GM10266 (cell line): ENCODE measurements around the gene IFRD2.
A peak's percentile ranks its signal among the peaks of the same experiment; 100 is the strongest.

Source experiments
- DNase-seq: peaks from one replicate; pipeline ENCODE4 v3.0.0; 2012; ENCODE audit errors: extremely low spot score
- TF ChIP-seq, protein P1 (sequence below): IDR thresholded peaks from 2 replicates; pipeline ENCODE4 v1.5.1; 2012; ENCODE audit warnings: mild to moderate bottlenecking, low read depth; ENCODE audit not compliant: control insufficient read depth, insufficient read depth; ENCODE audit errors: missing control alignments

IFRD2 gene

GRCh38 chr3:50337175-50337861 lies 45.1 kb upstream of the IFRD2 start:
- TF ChIP-seq, protein P1, sequence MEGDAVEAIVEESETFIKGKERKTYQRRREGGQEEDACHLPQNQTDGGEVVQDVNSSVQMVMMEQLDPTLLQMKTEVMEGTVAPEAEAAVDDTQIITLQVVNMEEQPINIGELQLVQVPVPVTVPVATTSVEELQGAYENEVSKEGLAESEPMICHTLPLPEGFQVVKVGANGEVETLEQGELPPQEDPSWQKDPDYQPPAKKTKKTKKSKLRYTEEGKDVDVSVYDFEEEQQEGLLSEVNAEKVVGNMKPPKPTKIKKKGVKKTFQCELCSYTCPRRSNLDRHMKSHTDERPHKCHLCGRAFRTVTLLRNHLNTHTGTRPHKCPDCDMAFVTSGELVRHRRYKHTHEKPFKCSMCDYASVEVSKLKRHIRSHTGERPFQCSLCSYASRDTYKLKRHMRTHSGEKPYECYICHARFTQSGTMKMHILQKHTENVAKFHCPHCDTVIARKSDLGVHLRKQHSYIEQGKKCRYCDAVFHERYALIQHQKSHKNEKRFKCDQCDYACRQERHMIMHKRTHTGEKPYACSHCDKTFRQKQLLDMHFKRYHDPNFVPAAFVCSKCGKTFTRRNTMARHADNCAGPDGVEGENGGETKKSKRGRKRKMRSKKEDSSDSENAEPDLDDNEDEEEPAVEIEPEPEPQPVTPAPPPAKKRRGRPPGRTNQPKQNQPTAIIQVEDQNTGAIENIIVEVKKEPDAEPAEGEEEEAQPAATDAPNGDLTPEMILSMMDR: no peak
- DNase-seq: peak; percentile 99

- TF ChIP-seq, protein P1: no peak
- DNase-seq: peak; percentile 37
Measured at GRCh38 chr3:50336452-50337174, 44.4 kb upstream of the IFRD2 start.

- DNase-seq: no peak
- TF ChIP-seq, protein P1: no peak
Measured at GRCh38 chr3:50334339-50335075, 42.3 kb upstream of the IFRD2 start.

DNA sequence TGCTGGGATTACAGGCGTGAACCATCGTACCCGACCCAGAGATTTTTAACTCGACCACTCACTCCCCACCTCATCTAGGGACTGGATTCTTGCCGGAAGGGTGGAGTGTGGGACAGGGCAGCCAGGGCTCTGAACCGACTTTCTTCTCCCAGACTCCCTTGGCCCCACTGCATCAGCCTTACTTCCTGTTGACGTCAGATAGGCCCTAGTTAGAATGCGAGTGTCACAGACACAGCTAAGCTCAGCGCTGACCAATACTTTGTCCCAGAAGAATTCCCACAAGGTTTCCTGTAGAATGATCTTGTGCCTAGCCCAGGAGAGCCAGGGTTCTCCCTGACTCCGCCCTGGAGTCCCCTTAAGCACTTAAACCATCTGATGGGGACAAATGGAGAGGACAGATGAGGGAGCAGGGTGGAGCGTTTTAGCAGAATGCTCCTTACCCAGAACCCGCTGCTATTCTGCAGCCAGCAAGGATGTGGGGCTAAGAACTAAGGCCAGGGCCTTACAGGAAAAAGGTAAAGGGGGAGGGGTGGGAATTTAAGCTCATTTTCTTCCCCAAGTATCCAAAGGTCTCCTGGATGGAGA lies 41.6 kb upstream of the IFRD2 start:
- DNase-seq: no peak
- TF ChIP-seq, protein P1: no peak

DNA sequence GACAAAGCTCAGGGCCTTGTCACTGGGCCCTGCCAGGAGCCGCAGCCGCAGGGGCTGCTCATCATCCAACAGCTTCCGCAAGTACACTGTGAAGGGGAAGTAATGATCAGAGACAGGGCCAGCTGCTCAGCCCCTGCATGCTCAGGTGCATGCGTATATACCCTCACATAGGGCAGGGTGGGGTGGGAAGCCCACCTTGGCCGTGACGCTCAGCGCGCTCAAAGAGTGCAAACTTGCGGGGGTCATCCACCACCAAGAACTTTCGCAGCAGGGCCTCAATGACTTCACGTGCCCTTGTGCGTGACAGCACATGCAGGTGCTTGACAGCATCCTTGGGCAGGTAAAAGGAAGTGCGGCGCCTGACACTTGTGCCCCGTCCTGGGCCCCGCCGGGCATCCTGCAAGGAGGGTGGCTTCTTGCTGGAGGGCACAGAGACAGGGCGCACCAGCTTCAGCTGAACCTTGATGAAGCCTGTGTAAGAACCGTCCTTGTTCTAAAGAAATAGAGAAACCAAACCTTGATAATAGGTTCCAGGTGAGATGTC lies 39.2 kb upstream of the IFRD2 start:
- no peak for DNase-seq
- TF ChIP-seq, protein P1: no peak

GRCh38 chr3:50330330-50330729 lies 38.1 kb upstream of the IFRD2 start:
- TF ChIP-seq, protein P1: no peak
- DNase-seq: no peak
